GM12865 (cell line): Measurements from ENCODE around the gene SPATA32.

Experiments used
- DNase-seq: peaks from one replicate; pipeline ENCODE4 v3.0.0; 2010; ENCODE audit warnings: low read depth
- H3K4me3 ChIP-seq: 2 replicates; pipeline ENCODE4 v1.5.1; 2011; ENCODE audit warnings: mild to moderate bottlenecking, low read depth, low read length, control low read depth
- TF ChIP-seq, protein P1 (sequence below): IDR thresholded peaks from 2 replicates; pipeline ENCODE4 v1.5.1; 2011; ENCODE audit warnings: low read length, control low read depth, low read depth, inconsistent platforms; ENCODE audit not compliant: insufficient read depth; ENCODE audit errors: missing control alignments

The SPATA32 gene

DNA sequence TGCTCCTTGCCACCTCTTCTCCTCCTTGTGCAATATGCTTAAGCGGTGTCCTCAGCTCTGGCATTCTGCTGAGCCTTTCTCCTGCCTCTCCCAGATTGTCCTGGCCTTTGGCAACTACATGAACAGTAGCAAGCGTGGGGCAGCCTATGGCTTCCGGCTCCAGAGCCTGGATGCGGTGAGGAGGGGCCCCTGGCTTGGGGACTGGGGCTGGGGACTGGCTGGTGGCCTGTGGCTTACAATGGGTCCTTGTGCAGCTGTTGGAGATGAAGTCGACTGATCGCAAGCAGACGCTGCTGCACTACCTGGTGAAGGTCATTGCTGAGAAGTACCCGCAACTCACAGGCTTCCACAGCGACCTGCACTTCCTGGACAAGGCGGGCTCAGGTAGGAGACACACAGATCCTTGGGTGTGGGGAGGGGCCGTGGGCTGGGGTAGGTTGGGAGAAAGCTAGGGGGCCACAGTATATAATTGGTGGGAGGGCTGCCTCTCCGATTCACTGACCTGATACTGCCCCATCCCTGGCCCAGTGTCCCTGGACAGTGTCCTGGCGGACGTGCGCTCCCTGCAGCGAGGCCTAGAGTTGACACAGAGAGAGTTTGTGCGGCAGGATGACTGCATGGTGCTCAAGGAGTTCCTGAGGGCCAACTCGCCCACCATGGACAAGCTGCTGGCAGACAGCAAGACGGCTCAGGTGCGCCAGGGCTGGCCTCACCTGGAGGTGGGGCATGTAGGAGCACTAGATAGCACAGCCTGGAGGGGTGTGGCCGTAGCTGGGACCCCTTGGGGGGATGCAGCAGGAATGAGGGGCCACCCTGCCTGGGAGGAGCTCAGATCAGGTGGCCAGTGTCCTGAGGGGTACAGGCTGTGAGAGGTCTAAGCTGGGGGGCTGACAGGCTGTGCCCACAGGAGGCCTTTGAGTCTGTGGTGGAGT lies 16.9 kb downstream of the SPATA32 start:
- DNase-seq: no peak
- no peak overlapping the region for H3K4me3 ChIP-seq
- TF ChIP-seq, protein P1, sequence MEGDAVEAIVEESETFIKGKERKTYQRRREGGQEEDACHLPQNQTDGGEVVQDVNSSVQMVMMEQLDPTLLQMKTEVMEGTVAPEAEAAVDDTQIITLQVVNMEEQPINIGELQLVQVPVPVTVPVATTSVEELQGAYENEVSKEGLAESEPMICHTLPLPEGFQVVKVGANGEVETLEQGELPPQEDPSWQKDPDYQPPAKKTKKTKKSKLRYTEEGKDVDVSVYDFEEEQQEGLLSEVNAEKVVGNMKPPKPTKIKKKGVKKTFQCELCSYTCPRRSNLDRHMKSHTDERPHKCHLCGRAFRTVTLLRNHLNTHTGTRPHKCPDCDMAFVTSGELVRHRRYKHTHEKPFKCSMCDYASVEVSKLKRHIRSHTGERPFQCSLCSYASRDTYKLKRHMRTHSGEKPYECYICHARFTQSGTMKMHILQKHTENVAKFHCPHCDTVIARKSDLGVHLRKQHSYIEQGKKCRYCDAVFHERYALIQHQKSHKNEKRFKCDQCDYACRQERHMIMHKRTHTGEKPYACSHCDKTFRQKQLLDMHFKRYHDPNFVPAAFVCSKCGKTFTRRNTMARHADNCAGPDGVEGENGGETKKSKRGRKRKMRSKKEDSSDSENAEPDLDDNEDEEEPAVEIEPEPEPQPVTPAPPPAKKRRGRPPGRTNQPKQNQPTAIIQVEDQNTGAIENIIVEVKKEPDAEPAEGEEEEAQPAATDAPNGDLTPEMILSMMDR: no peak

DNA sequence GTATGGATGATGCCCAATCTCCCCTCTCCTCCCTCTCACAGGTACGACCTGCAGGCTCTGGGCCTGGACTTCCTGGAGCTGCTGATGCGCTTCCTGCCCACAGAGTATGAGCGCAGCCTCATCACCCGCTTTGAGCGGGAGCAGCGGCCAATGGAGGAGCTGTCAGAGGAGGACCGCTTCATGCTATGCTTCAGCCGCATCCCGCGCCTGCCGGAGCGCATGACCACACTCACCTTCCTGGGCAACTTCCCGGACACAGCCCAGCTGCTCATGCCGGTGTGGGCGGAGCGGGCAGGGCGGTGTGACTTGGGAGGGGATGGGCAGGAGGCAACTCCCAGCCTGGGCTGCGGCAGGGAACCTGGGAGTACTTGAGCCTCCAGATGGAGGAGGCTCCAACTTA lies 18.1 kb downstream of the SPATA32 start:
- DNase-seq: no peak
- TF ChIP-seq, protein P1: no peak
- no peak overlapping the region for H3K4me3 ChIP-seq

DNA sequence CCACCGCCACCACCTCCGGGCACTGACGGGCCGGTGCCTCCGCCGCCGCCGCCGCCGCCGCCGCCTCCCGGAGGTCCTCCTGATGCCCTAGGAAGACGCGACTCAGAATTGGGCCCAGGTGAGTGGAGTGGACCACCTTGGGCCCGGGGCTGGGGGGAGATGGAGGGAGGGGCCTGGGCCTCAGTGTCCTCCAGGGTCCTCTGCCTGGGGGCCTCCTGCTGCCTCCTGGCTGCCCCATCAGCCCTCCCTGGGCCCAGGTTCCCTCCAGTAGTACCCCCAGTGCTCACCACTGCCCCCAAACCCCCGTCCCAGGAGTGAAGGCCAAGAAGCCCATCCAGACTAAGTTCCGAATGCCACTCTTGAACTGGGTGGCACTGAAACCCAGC lies 19.9 kb downstream of the SPATA32 start:
- no peak for DNase-seq
- no peak overlapping the region for H3K4me3 ChIP-seq
- TF ChIP-seq, protein P1: no peak

DNA sequence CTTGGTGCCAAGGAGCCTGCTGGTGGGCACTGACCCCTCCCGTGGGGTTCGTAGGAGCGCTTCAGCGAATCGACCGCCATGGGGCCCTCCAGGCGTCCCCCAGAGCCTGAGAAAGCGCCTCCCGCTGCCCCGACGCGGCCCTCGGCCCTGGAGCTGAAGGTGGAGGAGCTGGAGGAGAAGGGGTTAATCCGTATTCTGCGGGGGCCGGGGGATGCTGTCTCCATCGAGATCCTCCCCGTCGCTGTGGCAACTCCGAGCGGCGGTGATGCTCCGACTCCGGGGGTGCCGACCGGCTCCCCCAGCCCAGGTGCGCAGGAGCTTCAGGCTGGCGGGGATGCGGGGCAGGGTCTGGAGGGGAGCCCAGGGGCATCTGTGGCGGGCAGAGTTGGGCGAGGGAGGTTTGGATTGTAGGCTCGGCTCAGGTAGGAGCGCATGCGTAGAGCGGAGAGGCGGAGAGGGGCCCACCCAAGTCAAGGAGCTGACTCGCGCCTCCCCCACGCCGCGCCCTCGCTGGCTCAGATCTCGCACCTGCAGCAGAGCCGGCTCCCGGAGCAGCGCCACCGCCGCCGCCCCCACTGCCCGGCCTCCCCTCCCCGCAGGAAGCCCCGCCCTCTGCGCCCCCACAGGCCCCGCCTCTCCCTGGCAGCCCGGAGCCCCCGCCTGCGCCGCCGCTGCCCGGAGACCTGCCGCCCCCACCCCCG lies 20.4 kb downstream of the SPATA32 start:
- H3K4me3 ChIP-seq: no peak overlapping the region
- DNase-seq: no peak
- TF ChIP-seq, protein P1: no peak

DNA sequence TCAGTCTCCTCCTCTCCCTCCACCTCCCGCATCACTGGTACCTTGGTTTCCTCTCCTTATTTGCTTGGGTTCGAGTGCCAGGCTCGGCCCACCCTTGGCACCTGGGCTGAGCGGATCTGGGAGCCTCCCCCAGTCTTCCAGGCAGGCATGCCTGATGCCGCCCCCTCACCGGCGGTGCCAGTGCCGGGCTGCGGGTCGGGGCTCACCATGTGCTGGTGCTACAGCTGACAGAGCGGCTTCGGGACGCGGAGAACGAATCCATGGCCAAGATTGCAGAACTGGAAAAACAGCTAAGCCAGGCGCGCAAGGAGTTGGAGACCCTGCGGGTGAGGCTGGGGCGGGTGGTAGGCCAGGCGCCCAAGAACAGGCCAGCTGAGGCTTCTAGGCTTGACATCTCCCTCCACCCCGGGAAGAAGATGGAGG lies 21.0 kb downstream of the SPATA32 start:
- H3K4me3 ChIP-seq: no peak overlapping the region
- TF ChIP-seq, protein P1: no peak
- DNase-seq: no peak

DNA sequence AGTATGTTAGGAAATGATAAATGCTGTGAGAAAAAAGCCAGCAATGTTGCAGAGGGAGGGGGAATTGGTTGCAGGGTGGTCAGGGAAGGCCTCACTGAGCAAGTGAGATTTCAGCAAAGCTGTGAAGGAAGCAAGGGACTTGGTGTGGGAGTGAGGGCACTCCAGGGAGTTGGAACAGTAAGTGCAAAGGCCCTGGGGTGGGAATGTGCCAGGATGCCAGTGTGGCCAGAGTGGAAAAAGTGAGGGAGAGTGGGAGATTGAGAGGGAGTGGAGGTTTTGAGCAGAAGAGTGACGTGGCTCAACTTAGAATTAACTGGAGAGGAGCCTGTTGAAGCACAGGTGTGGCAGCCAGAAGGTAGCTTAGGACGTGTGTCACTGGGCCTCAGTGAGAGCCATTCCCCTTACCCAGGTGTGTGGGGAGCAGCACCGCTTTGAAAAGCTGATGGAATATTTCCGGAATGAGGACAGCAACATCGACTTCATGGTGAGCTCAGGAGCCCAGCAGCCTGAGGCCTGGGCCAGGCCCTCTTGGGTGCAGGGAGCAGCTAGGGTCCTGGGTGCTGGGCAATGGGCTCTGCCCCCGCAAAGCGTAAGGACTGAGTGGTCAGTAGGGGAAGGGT lies 23.6 kb downstream of the SPATA32 start:
- TF ChIP-seq, protein P1: no peak
- DNase-seq: no peak
- H3K4me3 ChIP-seq: no peak overlapping the region
